HepG2 (cell line): ENCODE measurements around the gene RNF14. TPM values are rescaled to one million over a fixed set of nuclear protein-coding genes. Genes with fewer than 3 reads are reported as not detected.

Experiments
- ATAC-seq: fragments of 200-7000 bp; cut with Tn5 transposase; 3 replicates; pipeline ENCODE4 v1.9.1; 2020; ENCODE audit warnings: mild to moderate bottlenecking, moderate library complexity
- BruUV-seq: library from RNA; stranded (reverse); fragments of 400-500 nt; replicated peaks from 2 replicates; lab custom pipeline; 2021; lab: Mats Ljungman, UMichigan
- CTCF ChIA-PET: fragments of 300-600 bp; formaldehyde crosslinking; extraction: SDS; loops from one replicate; lab custom pipeline; 2021; ENCODE audit warnings: low total read pairs, inconsistent platforms, low intra/inter-chr PET ratio; lab: Yijun Ruan, JAX
- POLR2A ChIA-PET: fragments of 350-600 bp; sonication (Branson Sonifier 250); formaldehyde crosslinking; loops from one replicate; lab custom pipeline; 2020; ENCODE audit warnings: antibody characterized with exemption, inconsistent platforms; lab: Yijun Ruan, JAX
- DNase-seq: peaks from one replicate; pipeline ENCODE4 v3.0.0-alpha.2; 2015; ENCODE audit warnings: low spot score
- FAIRE-seq: peaks from 3 replicates; lab custom pipeline; 2011; peaks lifted over from hg19 to GRCh38; lab: Jason Lieb, UNC
- H2AFZ ChIP-seq: one replicate; pipeline ENCODE4 v1.6.1; 2011; ENCODE audit warnings: low read length, inconsistent platforms
- H3K27ac ChIP-seq: fragments of 300-600 bp; 3 replicates; pipeline ENCODE4 v1.8.0; 2011; ENCODE audit warnings: mixed run types, mild to moderate bottlenecking, mixed read lengths, low read length, inconsistent platforms; ENCODE audit not compliant: insufficient read depth; ENCODE audit errors: extremely low read length
- H3K27me3 ChIP-seq, 2 experiments: fragments of 200-600 bp in 1 of 2; 2 replicates in 1 of 2; 3 replicates in 1 of 2; pipeline versions ENCODE4 v1.6.0 to v1.8.0; 2011; ENCODE audit warnings: low read length in 2 of 2, mild to moderate bottlenecking in 2 of 2, moderate library complexity in 2 of 2, inconsistent platforms in 1 of 2; ENCODE audit not compliant: insufficient read depth in 2 of 2, control insufficient read depth in 1 of 2
- H3K36me3 ChIP-seq, 2 experiments: fragments of 200-600 bp in 1 of 2; replicated peaks in 1 of 2; 2 replicates in 1 of 2; 3 replicates in 1 of 2; pipeline versions ENCODE4 v1.5.1 to v1.8.0; 2011; ENCODE audit warnings: low read length in 2 of 2, inconsistent platforms in 1 of 2; ENCODE audit not compliant: insufficient read depth in 2 of 2, control insufficient read depth in 1 of 2
- H3K4me1 ChIP-seq: 2 replicates; pipeline ENCODE4 v1.5.1; 2012; ENCODE audit warnings: low read length, inconsistent platforms; ENCODE audit not compliant: insufficient read depth
- H3K4me2 ChIP-seq: 2 replicates; pipeline ENCODE4 v1.6.0; 2011; ENCODE audit warnings: low read depth, low read length, inconsistent platforms
- H3K4me3 ChIP-seq, 3 experiments: fragments of 200-600 bp in 1 of 3; sonication (generic), shearing (Covaris generic) in 1 of 3; replicated peaks in 1 of 3; 2 replicates each; pipeline ENCODE4 v1.5.1; 2011 to 2016; ENCODE audit warnings: low read length in 3 of 3, inconsistent platforms in 2 of 3, low read depth in 2 of 3, mild to moderate bottlenecking in 2 of 3, control low read depth in 1 of 3, mixed read lengths in 1 of 3; ENCODE audit not compliant: insufficient read depth in 1 of 3
- H3K79me2 ChIP-seq: one replicate; pipeline ENCODE4 v1.6.1; 2011; ENCODE audit warnings: low read length, inconsistent platforms; ENCODE audit not compliant: insufficient read depth
- H3K9ac ChIP-seq: 2 replicates; pipeline ENCODE4 v1.6.0; 2011; ENCODE audit warnings: mild to moderate bottlenecking, low read depth, low read length, inconsistent platforms; ENCODE audit not compliant: insufficient read depth
- H3K9me3 ChIP-seq: 2 replicates; pipeline ENCODE4 v1.5.1; 2012; ENCODE audit warnings: mild to moderate bottlenecking, low read length
- H4K20me1 ChIP-seq: 2 replicates; pipeline ENCODE4 v1.6.0; 2011; ENCODE audit warnings: inconsistent platforms, mild to moderate bottlenecking, low read length, moderate library complexity; ENCODE audit not compliant: insufficient read depth
- HOXA9 ChIP-seq: sonication (generic); formaldehyde crosslinking; IDR thresholded peaks from 2 replicates; pipeline ENCODE4 v1.8.1; 2022; ENCODE audit warnings: missing genetic modification reagents, mild to moderate bottlenecking, moderate library complexity, borderline replicate concordance
- RARG ChIP-seq: sonication (generic); formaldehyde crosslinking; IDR thresholded peaks from 2 replicates; pipeline ENCODE4 v1.4.0; 2020; ENCODE audit warnings: low read depth, mild to moderate bottlenecking, missing genetic modification reagents
- TEAD3 ChIP-seq: optimal IDR thresholded peaks from 2 replicates; pipeline ENCODE3; 2016; ENCODE audit warnings: borderline replicate concordance
- ZEB1 ChIP-seq: IDR thresholded peaks from 2 replicates; pipeline ENCODE4 v1.6.1; 2012; ENCODE audit warnings: mild to moderate bottlenecking, low read depth, inconsistent platforms; ENCODE audit not compliant: insufficient replicate concordance
- WGBS: methylation state at CpG from one replicate; pipeline ENCODE4 v1.1.6; 2017; ENCODE audit warnings: low lambda C conversion rate; 5-methylcytosine and 5-hydroxymethylcytosine counted together
- in situ Hi-C: cut with HindIII; loops from 2 replicates; pipeline ENCODE4 v1.10.0; 2017; ENCODE audit warnings: low pct_unique_long_range_greater_than_20kb; ENCODE audit not compliant: extremely low pct_ligation_motif_present
- intact Hi-C: fragments of 100-400 bp; cut with micrococcal nuclease; formaldehyde crosslinking; loops from one replicate; pipeline ENCODE4 v1.10.0; 2022; ENCODE audit not compliant: unreplicated experiment
- polyA plus RNA-seq, 8 experiments: library from polyadenylated mRNA; depleted of rRNA in 3 of 8; stranded (reverse) in 7 of 8; unstranded in 1 of 8; fragments of >200 nt; fragmentation: Illumina TruSeq in 4 of 8; extraction: Trizol in 4 of 8; gene quantifications; 2 replicates each; pipeline versions ENCODE4 v1.2.1 to v1.2.3, GENCODE V29; 2011 to 2016; ENCODE audit warnings: low read depth in 4 of 8, missing spikeins in 1 of 8, mixed read lengths in 1 of 8; ENCODE audit not compliant: insufficient read depth in 1 of 8
- total RNA-seq, 5 experiments: library from RNA; depleted of rRNA; stranded (reverse); fragments of >200 nt; fragmentation: Illumina TruSeq; extraction: Trizol; gene quantifications; 2 replicates each; pipeline ENCODE4 v1.2.3, GENCODE V29; 2016; ENCODE audit warnings: low read depth in 1 of 5
- TF ChIP-seq, protein P1 (sequence below): sonication (generic); formaldehyde crosslinking; IDR thresholded peaks from 2 replicates; pipeline ENCODE4 v1.5.1; 2020; ENCODE audit warnings: mild to moderate bottlenecking, missing genetic modification reagents, borderline replicate concordance

Gene RNF14
- total and polyA plus RNA-seq, 2 of the 13 experiments (the other 11 are each of a cell fraction or from before 2014, with no cell fraction given), result 11.3 to 28.1 TPM

DNA sequence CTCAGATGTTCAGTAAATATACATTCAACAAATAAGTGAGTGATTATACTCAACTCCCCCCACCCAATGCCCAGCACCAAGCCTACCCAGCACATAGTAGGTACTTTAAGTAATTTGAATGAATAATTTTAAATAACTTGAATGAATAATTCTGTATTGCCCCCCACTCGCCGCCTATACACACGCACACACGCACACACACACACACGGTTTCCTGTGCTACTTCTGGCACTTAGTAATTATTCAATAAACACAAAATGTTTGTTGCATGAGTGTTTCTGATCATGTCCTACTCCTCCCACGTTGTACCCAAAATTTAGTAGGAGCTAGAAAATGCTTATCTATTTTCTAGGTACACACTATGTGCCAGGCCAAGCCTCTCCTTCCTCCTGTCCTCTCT lies 27.1 kb upstream of the RNF14 start:
- intact Hi-C loops, result no loop called here
- Histone ChIP-seq H3K27ac (peak overlapping the region; percentile 20), H3K9ac (no peak overlapping the region), H3K79me2 (no peaks in the 10 kb centered on the region), H3K4me2 (no peak overlapping the region), H3K4me3 (no peak overlapping the region), H2AFZ (no peak overlapping the region), H3K36me3 (peaks cover 14 to 24% of the 10 kb centered on the region in 2 experiments; a peak in 4 of 5 replicates), H4K20me1 (no peaks in the 10 kb centered on the region), H3K4me1 (peaks cover 18% of the 10 kb centered on the region), H3K9me3 (no peaks in the 10 kb centered on the region), H3K27me3 (no peaks in the 10 kb centered on the region)
- BruUV-seq, result no TSS peak
- TF ChIP-seq ZEB1, result no peak
- no peak for TF ChIP-seq TEAD3 (CRISPR knock-in tag)
- TF ChIP-seq, protein P1, sequence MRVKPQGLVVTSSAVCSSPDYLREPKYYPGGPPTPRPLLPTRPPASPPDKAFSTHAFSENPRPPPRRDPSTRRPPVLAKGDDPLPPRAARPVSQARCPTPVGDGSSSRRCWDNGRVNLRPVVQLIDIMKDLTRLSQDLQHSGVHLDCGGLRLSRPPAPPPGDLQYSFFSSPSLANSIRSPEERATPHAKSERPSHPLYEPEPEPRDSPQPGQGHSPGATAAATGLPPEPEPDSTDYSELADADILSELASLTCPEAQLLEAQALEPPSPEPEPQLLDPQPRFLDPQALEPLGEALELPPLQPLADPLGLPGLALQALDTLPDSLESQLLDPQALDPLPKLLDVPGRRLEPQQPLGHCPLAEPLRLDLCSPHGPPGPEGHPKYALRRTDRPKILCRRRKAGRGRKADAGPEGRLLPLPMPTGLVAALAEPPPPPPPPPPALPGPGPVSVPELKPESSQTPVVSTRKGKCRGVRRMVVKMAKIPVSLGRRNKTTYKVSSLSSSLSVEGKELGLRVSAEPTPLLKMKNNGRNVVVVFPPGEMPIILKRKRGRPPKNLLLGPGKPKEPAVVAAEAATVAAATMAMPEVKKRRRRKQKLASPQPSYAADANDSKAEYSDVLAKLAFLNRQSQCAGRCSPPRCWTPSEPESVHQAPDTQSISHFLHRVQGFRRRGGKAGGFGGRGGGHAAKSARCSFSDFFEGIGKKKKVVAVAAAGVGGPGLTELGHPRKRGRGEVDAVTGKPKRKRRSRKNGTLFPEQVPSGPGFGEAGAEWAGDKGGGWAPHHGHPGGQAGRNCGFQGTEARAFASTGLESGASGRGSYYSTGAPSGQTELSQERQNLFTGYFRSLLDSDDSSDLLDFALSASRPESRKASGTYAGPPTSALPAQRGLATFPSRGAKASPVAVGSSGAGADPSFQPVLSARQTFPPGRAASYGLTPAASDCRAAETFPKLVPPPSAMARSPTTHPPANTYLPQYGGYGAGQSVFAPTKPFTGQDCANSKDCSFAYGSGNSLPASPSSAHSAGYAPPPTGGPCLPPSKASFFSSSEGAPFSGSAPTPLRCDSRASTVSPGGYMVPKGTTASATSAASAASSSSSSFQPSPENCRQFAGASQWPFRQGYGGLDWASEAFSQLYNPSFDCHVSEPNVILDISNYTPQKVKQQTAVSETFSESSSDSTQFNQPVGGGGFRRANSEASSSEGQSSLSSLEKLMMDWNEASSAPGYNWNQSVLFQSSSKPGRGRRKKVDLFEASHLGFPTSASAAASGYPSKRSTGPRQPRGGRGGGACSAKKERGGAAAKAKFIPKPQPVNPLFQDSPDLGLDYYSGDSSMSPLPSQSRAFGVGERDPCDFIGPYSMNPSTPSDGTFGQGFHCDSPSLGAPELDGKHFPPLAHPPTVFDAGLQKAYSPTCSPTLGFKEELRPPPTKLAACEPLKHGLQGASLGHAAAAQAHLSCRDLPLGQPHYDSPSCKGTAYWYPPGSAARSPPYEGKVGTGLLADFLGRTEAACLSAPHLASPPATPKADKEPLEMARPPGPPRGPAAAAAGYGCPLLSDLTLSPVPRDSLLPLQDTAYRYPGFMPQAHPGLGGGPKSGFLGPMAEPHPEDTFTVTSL (CRISPR knock-in tag), result no peak
- no peak for TF ChIP-seq HOXA9 (CRISPR knock-in tag)
- TF ChIP-seq RARG (CRISPR knock-in tag), result no peak
- 85% methylated on average over 6 of the region's 6 CpGs for WGBS
- no peak for DNase-seq
- FAIRE-seq, result no peak
- in situ Hi-C loops, result no loop called here
- ChIA-PET CTCF (no interaction called here), POLR2A (interaction anchor here (0.8 to 1.0 kb wide), 2 partner anchors 18 to 19 kb away, joined by 4 to 5 read pairs; partner anchors contain the start of gene DELE1)
- no peak for ATAC-seq
